ENCODE measurements around the gene USB1. TPM values are rescaled to one million over a fixed set of nuclear protein-coding genes. Genes with fewer than 3 reads are reported as not detected.

Gene USB1
- total RNA-seq, 2 experiments from 2014 or later = 52.0 to 58.0 TPM

DNA sequence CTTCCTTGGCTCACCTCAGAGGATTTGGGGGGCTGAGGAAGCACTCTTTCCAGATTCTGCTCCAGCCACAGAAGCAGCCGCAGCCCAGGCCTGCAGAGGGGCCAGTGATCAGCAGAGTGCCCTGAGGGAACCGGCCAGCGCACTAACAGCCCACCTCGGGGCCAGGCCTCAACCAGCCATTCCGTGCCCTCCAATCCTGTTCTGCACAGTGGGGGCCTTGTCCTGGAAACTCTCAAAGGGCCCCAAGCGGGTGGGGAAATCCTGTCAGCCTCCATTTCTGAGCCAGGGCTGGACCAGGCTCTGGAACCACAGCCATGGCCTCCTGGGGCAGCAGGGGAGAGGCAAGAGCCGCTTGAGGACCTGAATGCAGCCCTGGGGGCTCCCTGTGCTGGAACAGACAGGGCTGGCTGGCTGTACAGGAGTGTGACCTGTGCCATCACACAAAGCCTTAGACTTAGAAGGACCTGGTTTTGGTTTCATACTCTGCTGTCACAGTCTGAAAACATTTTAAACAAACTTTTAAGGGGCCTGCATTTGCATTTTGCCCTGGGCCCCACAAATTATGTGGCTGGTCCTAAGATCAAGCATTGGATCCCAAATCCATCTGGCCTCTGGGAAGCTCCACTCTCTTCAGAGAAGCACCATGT, 40.3 kb upstream of the USB1 start:
- H3K36me3 Mint-ChIP-seq (ENCODE audit: low read depth) = no peaks in the 10 kb centered on the region
- peaks cover 2% of the 10 kb centered on the region for H3K27me3 Mint-ChIP-seq
- no peaks in the 10 kb centered on the region for H3K9me3 Mint-ChIP-seq
- CTCF ChIA-PET = no interaction called here
- no peak for DNase-seq
- no peak overlapping the region for H3K27ac Mint-ChIP-seq
- H3K4me3 Mint-ChIP-seq = no peak overlapping the region
- H3K4me1 Mint-ChIP-seq = no peaks in the 10 kb centered on the region
- POLR2A ChIA-PET = no interaction called here

DNA sequence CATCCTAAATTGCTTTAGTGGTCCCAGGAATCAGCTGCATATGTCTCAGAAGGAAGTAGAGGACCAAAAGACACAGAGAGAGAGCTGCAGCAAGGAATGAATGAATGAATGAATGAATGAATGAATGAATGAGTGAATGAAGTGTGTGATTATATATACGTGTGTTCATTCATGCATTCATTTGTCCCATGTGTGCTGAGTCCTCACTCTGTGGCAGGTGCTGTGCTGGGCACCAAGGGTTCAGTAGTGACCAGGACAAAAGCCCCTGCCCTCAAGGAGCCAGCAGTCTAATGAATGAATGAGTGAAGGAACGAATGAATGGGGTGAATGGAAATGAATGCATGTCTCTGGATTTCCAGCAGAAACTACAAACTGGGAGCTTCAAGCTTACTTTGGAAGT, 39.7 kb upstream of the USB1 start:
- H3K9me3 Mint-ChIP-seq = no peaks in the 10 kb centered on the region
- H3K4me1 Mint-ChIP-seq = no peaks in the 10 kb centered on the region
- no peak for DNase-seq
- no peak overlapping the region for H3K27ac Mint-ChIP-seq
- H3K36me3 Mint-ChIP-seq (ENCODE audit: low read depth) = no peaks in the 10 kb centered on the region
- ChIA-PET POLR2A (no interaction called here), CTCF (no interaction called here)
- no peak overlapping the region for H3K4me3 Mint-ChIP-seq
- peaks cover 3% of the 10 kb centered on the region for H3K27me3 Mint-ChIP-seq

DNA sequence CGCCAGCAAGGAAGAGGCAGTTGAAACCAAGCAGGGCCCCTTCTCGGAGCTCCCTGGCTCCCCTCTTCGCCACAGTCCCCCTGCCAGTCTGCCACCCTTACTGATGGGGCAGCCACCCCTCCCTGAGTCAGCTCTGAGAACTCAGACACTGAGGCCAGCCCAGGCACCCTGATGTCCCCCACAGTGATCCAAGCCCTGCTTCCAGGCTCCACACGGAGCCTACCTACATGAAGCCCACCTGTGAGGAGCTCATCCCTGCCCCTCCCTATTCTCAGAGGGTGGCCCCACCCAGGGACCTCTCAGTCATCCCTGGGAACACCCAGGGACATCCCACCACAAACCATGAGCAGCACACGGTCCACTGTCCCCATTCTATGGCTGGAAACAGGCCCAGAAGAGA, 39.2 kb upstream of the USB1 start:
- no peaks in the 10 kb centered on the region for H3K4me1 Mint-ChIP-seq
- no peaks in the 10 kb centered on the region for H3K36me3 Mint-ChIP-seq (ENCODE audit: low read depth)
- peaks cover 3% of the 10 kb centered on the region for H3K27me3 Mint-ChIP-seq
- H3K9me3 Mint-ChIP-seq = no peaks in the 10 kb centered on the region
- ChIA-PET CTCF (no interaction called here), POLR2A (no interaction called here)
- no peak overlapping the region for H3K27ac Mint-ChIP-seq
- DNase-seq = no peak
- no peak overlapping the region for H3K4me3 Mint-ChIP-seq

DNA sequence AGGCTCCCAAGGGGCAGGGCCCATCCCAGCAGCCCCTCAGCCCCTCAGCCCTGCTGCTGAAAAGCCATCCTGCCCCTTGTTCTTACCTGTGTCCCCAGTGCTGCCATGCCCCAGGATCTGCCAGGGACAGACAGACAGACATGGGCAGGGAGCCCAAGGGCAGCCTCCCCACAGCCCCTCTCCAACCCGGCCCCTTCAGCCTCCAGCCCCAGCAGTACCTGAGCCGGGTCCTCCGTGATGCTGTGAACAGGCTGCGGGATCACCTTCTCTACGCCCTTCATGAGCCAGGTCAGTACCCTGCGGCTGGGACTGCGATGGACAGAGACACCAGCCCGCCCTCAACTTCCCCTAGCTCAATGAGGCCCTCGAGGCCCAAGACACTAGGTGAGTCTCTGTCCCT, 38.5 kb upstream of the USB1 start:
- no peak for DNase-seq
- no peak overlapping the region for H3K27ac Mint-ChIP-seq
- no peaks in the 10 kb centered on the region for H3K9me3 Mint-ChIP-seq
- H3K4me3 Mint-ChIP-seq = no peak overlapping the region
- no peaks in the 10 kb centered on the region for H3K4me1 Mint-ChIP-seq
- ChIA-PET POLR2A (no interaction called here), CTCF (interaction anchor here (1.6 kb wide), 1 partner anchor 9 kb away, joined by 4 read pairs; no protein-coding TSS in a partner anchor)
- H3K27me3 Mint-ChIP-seq = peaks cover 3% of the 10 kb centered on the region
- no peaks in the 10 kb centered on the region for H3K36me3 Mint-ChIP-seq (ENCODE audit: low read depth)

DNA sequence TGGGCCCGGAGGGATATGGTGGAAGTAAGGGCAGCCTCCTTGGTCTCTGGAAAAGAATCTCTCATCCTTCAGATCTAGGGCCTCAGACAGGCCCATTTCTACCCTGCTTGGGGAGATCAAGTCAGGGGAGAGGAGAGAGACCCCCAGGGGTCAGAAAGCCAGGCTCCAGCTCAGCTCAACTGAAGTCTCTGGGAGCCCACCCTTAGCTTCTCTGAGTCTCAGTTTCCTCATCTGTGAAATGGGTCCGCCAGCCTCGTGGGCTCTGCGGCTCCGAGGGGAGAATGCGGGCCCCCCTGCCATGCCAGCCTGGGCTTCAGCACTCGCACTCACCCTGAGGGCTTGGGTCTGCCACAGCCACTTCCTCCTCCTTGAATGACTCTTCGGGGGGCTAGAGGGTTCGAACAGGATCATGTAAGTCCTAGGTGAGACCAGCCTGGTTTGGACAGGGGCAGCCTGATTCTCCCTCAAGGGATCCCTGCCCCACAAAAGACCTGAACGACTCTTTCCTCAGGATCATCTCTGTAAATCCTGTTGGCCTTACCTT, 37.0 kb upstream of the USB1 start:
- H3K27me3 Mint-ChIP-seq = peaks cover 3% of the 10 kb centered on the region
- H3K27ac Mint-ChIP-seq = no peak overlapping the region
- no peak for DNase-seq
- ChIA-PET CTCF (interaction anchor here (1.1 to 1.6 kb wide), 2 partner anchors 8 to 10 kb away, joined by 3 to 4 read pairs; no protein-coding TSS in a partner anchor), POLR2A (no interaction called here)
- no peaks in the 10 kb centered on the region for H3K4me1 Mint-ChIP-seq
- H3K36me3 Mint-ChIP-seq (ENCODE audit: low read depth) = no peaks in the 10 kb centered on the region
- H3K4me3 Mint-ChIP-seq = no peak overlapping the region
- no peaks in the 10 kb centered on the region for H3K9me3 Mint-ChIP-seq

DNA sequence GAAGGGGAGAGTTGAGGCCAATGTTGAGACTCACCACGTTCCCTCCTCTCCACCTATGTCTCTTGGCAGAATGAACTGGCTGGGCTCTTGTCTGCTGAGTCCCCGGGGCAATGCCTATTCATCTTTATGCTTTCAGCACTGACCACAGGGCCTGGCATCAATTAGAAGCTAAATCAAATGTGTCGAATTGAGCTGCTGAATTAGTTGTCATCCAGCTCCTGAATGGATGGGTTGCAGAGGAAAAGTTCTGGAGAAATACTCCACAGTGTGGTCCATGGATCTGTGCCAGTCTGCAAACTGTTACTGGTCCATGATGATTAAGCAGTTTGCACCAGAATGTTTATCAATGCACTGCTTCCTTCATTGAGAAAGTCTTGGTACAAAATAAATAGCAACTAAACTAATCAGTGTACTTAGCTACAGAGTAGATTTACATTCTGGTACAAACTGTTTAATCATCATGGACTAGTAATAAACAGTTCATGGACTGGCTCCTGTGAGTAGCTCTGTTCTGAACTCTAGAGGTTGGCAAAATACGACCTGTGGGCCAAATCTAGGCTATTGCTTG, 34.9 kb upstream of the USB1 start:
- DNase-seq = no peak
- no peaks in the 10 kb centered on the region for H3K36me3 Mint-ChIP-seq (ENCODE audit: low read depth)
- CTCF ChIA-PET = interaction anchor here (0.9 to 1.2 kb wide), 2 partner anchors 11 to 14 kb away, joined by 3 to 4 read pairs; no protein-coding TSS in a partner anchor
- no peak overlapping the region for H3K4me3 Mint-ChIP-seq
- peaks cover 3% of the 10 kb centered on the region for H3K27me3 Mint-ChIP-seq
- H3K9me3 Mint-ChIP-seq = no peaks in the 10 kb centered on the region
- H3K4me1 Mint-ChIP-seq = no peaks in the 10 kb centered on the region
- POLR2A ChIA-PET = no interaction called here
- no peak overlapping the region for H3K27ac Mint-ChIP-seq

DNA sequence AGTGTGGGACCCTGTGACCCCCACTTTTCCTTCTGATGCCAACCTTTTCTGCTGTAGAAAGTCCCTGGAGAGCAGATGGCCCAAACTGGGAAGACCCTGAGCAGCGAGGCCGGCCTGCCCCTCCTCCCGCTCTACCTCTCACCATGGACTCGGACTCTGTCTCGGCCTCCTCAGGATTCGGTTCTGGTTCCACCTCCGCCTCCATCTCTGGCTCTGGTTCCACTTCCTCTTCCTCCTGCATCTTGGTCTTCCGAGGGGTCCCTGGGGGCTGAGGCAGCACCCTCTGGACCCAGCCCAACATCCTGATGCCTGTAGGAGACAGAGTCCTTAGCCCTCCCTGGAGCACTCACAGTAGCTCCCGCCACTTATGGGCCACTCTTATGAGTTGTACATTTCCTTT, 34.2 kb upstream of the USB1 start:
- DNase-seq = no peak
- no peaks in the 10 kb centered on the region for H3K36me3 Mint-ChIP-seq (ENCODE audit: low read depth)
- POLR2A ChIA-PET = no interaction called here
- H3K9me3 Mint-ChIP-seq = no peaks in the 10 kb centered on the region
- H3K4me3 Mint-ChIP-seq = no peak overlapping the region
- no peak overlapping the region for H3K27ac Mint-ChIP-seq
- H3K4me1 Mint-ChIP-seq = peaks cover 1% of the 10 kb centered on the region
- CTCF ChIA-PET = interaction anchor here (1.2 kb wide), 1 partner anchor 11 kb away, joined by 3 read pairs; no protein-coding TSS in a partner anchor
- H3K27me3 Mint-ChIP-seq = peaks cover 3% of the 10 kb centered on the region

DNA sequence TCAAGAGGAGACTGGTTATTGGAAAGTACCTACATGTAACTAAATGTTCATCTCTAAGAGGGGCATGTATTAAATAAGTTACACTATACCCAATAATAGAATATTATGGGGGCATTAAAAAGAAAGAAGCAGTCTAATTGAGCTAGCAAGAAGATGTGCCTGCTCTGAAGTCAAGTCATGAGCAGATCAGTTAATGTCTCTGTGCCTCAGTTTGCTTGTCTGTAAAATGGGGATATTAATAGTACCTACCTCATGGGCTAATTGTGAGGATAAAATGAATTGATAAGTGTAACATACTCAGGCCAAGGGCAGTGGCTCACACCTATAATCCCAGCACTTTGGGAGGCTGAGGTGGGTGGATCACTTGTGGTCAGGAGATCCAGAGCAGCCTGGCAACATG, 33.3 kb upstream of the USB1 start:
- ChIA-PET CTCF (interaction anchor here (0.8 kb wide), 1 partner anchor 38 kb away, joined by 3 read pairs; no protein-coding TSS in a partner anchor), POLR2A (no interaction called here)
- H3K27me3 Mint-ChIP-seq = peaks cover 3% of the 10 kb centered on the region
- H3K4me1 Mint-ChIP-seq = peaks cover 6% of the 10 kb centered on the region
- H3K4me3 Mint-ChIP-seq = no peak overlapping the region
- no peaks in the 10 kb centered on the region for H3K9me3 Mint-ChIP-seq
- no peaks in the 10 kb centered on the region for H3K36me3 Mint-ChIP-seq (ENCODE audit: low read depth)
- no peak for DNase-seq
- no peak overlapping the region for H3K27ac Mint-ChIP-seq

DNA sequence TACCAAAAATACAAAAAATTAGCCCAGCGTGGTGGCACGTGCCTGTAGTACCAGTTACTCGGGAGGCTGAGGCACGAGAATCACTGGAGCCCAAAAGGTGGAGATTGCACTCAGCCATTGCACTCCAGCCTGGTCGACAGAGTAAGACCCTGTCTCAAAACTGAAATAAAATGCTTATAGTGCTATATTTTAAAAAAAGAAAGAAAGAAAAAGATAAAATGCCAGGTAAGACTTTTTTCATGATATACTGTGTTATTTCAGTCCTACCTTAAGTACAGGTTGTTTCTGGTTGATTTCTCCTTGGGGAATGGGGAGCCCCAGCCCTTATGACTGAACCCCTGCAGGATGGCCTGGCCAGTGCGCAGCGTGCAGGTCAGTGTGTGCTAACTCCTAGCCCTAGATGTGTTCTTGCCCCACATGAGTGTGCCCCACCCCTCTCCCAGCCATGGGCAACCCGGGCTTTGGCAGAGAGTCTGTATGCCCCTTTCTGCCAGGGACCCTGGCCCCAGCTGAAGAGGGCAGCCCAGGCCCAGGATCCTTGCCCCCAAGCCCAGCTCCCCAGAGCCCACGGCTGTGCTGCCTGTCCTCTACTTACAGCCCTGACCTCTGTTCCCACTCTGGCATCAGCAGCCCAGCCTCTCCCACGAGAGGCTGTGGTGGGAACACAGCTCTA, 31.6 kb upstream of the USB1 start:
- no peak overlapping the region for H3K4me3 Mint-ChIP-seq
- no peaks in the 10 kb centered on the region for H3K36me3 Mint-ChIP-seq (ENCODE audit: low read depth)
- H3K9me3 Mint-ChIP-seq = no peaks in the 10 kb centered on the region
- CTCF ChIA-PET = no interaction called here
- peaks cover 3% of the 10 kb centered on the region for H3K27me3 Mint-ChIP-seq
- no peak overlapping the region for H3K27ac Mint-ChIP-seq
- DNase-seq = no peak
- POLR2A ChIA-PET = no interaction called here
- peaks cover 6% of the 10 kb centered on the region for H3K4me1 Mint-ChIP-seq

DNA sequence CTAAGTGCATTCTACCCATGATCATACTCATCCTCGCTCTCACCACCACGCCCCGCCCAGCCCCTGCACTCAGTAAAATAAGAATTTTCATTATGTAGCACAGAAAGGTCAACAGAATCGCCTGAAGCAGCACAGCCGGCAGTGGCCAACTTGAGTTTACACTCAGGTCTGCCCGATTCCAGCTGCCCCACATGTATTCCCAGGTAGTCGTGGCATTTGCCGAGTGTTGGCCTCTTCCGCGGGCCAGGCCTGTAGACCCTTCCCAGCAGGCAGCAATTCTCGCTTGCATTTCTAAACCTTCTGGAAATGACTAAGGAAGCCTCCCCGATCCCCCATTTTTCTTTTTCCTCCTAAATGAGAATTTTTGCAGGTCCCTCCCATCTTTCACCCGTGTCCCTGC, 30.9 kb upstream of the USB1 start:
- Mint-ChIP-seq H3K36me3 (ENCODE audit: low read depth) (no peaks in the 10 kb centered on the region), H3K27ac (peak overlapping the region; percentile 27), H3K9me3 (no peaks in the 10 kb centered on the region), H3K27me3 (peaks cover 3% of the 10 kb centered on the region), H3K4me3 (no peak overlapping the region), H3K4me1 (peaks cover 6% of the 10 kb centered on the region)
- CTCF ChIA-PET = interaction anchor here (1.1 to 1.2 kb wide), 2 partner anchors 12 to 19 kb away, joined by 3 read pairs; no protein-coding TSS in a partner anchor
- DNase-seq = no peak
- POLR2A ChIA-PET = no interaction called here

DNA sequence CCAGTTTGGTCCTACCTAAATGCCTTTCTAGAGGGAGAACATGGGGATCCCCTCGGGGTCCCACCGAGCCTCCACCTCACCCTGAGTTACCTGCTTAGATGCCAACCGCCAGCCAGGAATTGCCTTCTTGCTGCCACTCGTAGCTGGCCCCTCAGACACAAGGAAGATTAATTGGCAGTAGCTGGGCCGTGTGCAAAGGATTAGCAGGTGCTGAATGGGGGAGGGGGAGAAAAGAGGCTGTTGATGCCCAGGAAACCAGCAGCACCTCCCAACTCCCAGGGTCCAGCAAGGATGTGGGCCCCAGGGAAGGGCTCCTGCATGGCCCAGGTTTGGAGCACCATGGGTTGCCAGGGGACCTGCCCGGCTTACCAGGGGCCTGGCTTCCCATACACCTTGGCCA, 30.2 kb upstream of the USB1 start, which contains the start of gene CNGB1:
Gene CNGB1, minus strand, starts transcription at position 159 of the 400 bp plus-strand sequence. CDS start 3,842 bp downstream, outside the sequence.
- Mint-ChIP-seq H3K4me1 (peaks cover 6% of the 10 kb centered on the region), H3K27ac (peak within 1 kb of the TSS; percentile 27), H3K27me3 (peaks cover under 1% of the 10 kb centered on the region), H3K9me3 (no peaks in the 10 kb centered on the region), H3K4me3 (no peak within 1 kb of the TSS), H3K36me3 (ENCODE audit: low read depth) (no peaks in the 10 kb centered on the region)
- CTCF ChIA-PET = interaction anchor here (1.1 to 1.2 kb wide), 2 partner anchors 13 to 19 kb away, joined by 3 read pairs; no protein-coding TSS in a partner anchor
- no peak for DNase-seq
- POLR2A ChIA-PET = no interaction called here

DNA sequence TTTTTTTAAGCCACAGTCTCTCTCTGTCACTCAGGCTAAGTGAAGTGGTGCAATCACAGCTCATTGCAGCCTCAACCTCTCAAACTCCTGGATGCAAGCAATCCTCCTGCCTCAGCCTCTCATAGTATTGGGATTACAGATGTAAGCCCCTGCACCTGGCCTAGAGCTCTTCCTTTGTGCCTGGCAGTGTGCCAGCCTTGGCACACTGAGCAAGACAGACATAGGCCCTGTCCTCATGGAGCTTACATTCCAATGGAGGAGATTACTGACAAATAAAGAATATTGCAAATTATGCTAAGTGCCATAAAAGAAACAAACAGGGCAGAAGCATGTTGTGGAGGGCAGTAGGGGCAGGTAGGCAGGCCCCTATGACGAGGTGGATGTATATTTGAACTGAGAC, 29.4 kb upstream of the USB1 start:
- POLR2A ChIA-PET = no interaction called here
- H3K9me3 Mint-ChIP-seq = no peaks in the 10 kb centered on the region
- no peak for DNase-seq
- no peaks in the 10 kb centered on the region for H3K27me3 Mint-ChIP-seq
- no peak overlapping the region for H3K4me3 Mint-ChIP-seq
- H3K4me1 Mint-ChIP-seq = peaks cover 6% of the 10 kb centered on the region
- CTCF ChIA-PET = interaction anchor here (1.2 kb wide), 1 partner anchor 9 kb away, joined by 4 read pairs; no protein-coding TSS in a partner anchor
- no peaks in the 10 kb centered on the region for H3K36me3 Mint-ChIP-seq (ENCODE audit: low read depth)
- no peak overlapping the region for H3K27ac Mint-ChIP-seq

DNA sequence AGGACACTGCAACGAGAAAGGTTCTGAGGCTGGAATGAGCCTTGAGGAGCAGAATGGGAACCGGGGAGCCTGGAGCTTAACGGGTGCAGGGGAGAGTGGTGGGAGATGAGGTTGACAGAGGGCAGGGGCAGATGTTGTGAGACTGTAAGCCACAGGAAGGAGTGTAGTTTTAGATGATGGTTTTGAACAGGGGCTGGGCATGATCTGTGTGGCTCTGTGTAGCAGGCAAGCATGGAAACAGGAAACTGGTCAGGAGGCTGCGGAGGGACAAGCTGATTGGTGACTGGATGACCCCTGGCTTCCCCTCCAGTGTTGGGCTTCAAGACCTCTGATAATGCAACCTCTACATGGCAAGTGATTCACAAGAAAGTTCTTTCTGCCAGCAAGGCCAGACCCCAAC, 28.9 kb upstream of the USB1 start:
- ChIA-PET CTCF (interaction anchor here (0.6 to 1.2 kb wide), 2 partner anchors 8 to 703 kb away, joined by 3 to 4 read pairs; no protein-coding TSS in a partner anchor), POLR2A (no interaction called here)
- Mint-ChIP-seq H3K36me3 (ENCODE audit: low read depth) (no peaks in the 10 kb centered on the region), H3K4me1 (peaks cover 6% of the 10 kb centered on the region), H3K4me3 (no peak overlapping the region), H3K27me3 (no peaks in the 10 kb centered on the region), H3K9me3 (no peaks in the 10 kb centered on the region), H3K27ac (no peak overlapping the region)
- DNase-seq = no peak

All from activated CD4-positive, alpha-beta T cell treated with anti-CD3 and anti-CD28 coated beads, Interleukin-2, amount 10 ng/mL, durations not matched to agents 7 days and 5 days (primary cell).